GM12878 (cell line): ENCODE results near the gene SPTBN1. TPM values are rescaled to one million over a fixed set of nuclear protein-coding genes. Genes with fewer than 3 reads are reported as not detected.
A peak's percentile ranks its signal among the peaks of the same experiment; 100 is the strongest.

Source experiments
- BCL11A ChIP-seq: IDR thresholded peaks from 2 replicates; pipeline ENCODE4 v1.6.1; 2011; ENCODE audit warnings: low read depth, low read length
- BMI1 ChIP-seq: fragments of 450-650 bp; IDR thresholded peaks from 2 replicates; pipeline ENCODE4 v1.6.1; 2016; ENCODE audit warnings: mild to moderate bottlenecking, moderate library complexity, borderline replicate concordance
- CREB1 ChIP-seq: IDR thresholded peaks from 2 replicates; pipeline ENCODE4 v1.6.1; 2012; ENCODE audit warnings: low read depth, mild to moderate bottlenecking, inconsistent platforms
- CTCF ChIP-seq, 3 experiments: IDR thresholded peaks in 2 of 3; conservative IDR thresholded peaks in 1 of 3; 2 replicates each; pipeline ENCODE4 v1.5.1; 2011; ENCODE audit warnings: low read depth in 3 of 3, low read length in 3 of 3, mild to moderate bottlenecking in 3 of 3, control low read depth in 2 of 3, moderate library complexity in 2 of 3, inconsistent platforms in 1 of 3, mixed read lengths in 1 of 3; ENCODE audit not compliant: control insufficient read depth in 2 of 3, insufficient read depth in 1 of 3; ENCODE audit errors: extremely low read depth in 1 of 3
- EED ChIP-seq: sonication (generic); IDR thresholded peaks from 2 replicates; pipeline ENCODE4 v1.6.1; 2016; ENCODE audit warnings: antibody characterized with exemption, low read depth
- FOXM1 ChIP-seq: IDR thresholded peaks from 2 replicates; pipeline ENCODE4 v1.6.1; 2012; ENCODE audit warnings: low read depth, mild to moderate bottlenecking, inconsistent platforms, low read length, moderate library complexity
- IKZF2 ChIP-seq, 2 experiments: fragments of 450-650 bp; IDR thresholded peaks; 2 replicates each; pipeline ENCODE4 v1.6.1; 2017; ENCODE audit warnings: mild to moderate bottlenecking in 2 of 2, moderate library complexity in 2 of 2
- IRF5 ChIP-seq: fragments of 450-650 bp; IDR thresholded peaks from 2 replicates; pipeline ENCODE4 v1.6.1; 2017; ENCODE audit warnings: borderline replicate concordance
- KAT2A ChIP-seq: conservative IDR thresholded peaks from 2 replicates; pipeline ENCODE4 v1.6.1; 2011; ENCODE audit warnings: low read depth, low read length; ENCODE audit not compliant: control insufficient read depth
- MXI1 ChIP-seq: fragments of 150-350 bp; IDR thresholded peaks from 2 replicates; pipeline ENCODE4 v1.6.1; 2011; ENCODE audit warnings: low read depth, mild to moderate bottlenecking, inconsistent platforms, low read length, improper control_type of control experiment
- NFXL1 ChIP-seq: fragments of 450-650 bp; IDR thresholded peaks from 2 replicates; pipeline ENCODE4 v1.6.1; 2017; ENCODE audit warnings: antibody characterized with exemption, mild to moderate bottlenecking, borderline replicate concordance
- NFYA ChIP-seq: IDR thresholded peaks from 2 replicates; pipeline ENCODE4 v1.6.1; 2011; ENCODE audit warnings: low read depth, mild to moderate bottlenecking, low read length, improper control_type of control experiment, borderline replicate concordance
- NKRF ChIP-seq: fragments of 450-650 bp; conservative IDR thresholded peaks from 2 replicates; pipeline ENCODE4 v1.6.1; 2017; ENCODE audit warnings: mild to moderate bottlenecking, moderate library complexity
- PAX8 ChIP-seq: fragments of 450-650 bp; IDR thresholded peaks from 2 replicates; pipeline ENCODE4 v1.6.1; 2017; ENCODE audit warnings: mild to moderate bottlenecking, moderate library complexity
- POLR2A ChIP-seq: IDR thresholded peaks from 2 replicates; pipeline ENCODE4 v1.6.1; 2011; ENCODE audit warnings: low read depth, mild to moderate bottlenecking, low read length
- POLR2AphosphoS2 ChIP-seq: IDR thresholded peaks from 2 replicates; pipeline ENCODE4 v1.6.1; 2011; ENCODE audit warnings: low read depth, mild to moderate bottlenecking, low read length, improper control_type of control experiment, moderate library complexity
- POU2F2 ChIP-seq: IDR thresholded peaks from 3 replicates; pipeline ENCODE4 v1.6.1; 2011; ENCODE audit warnings: low read depth, mild to moderate bottlenecking, low read length, borderline replicate concordance
- RAD21 ChIP-seq: IDR thresholded peaks from 2 replicates; pipeline ENCODE4 v1.6.1; 2011; ENCODE audit warnings: mild to moderate bottlenecking, low read depth, low read length, moderate library complexity; ENCODE audit not compliant: insufficient read depth
- RAD51 ChIP-seq: fragments of 450-650 bp; IDR thresholded peaks from 2 replicates; pipeline ENCODE4 v1.6.1; 2016; ENCODE audit warnings: moderate library complexity, mild to moderate bottlenecking, inconsistent platforms
- RFX5 ChIP-seq: IDR thresholded peaks from 2 replicates; pipeline ENCODE4 v1.6.1; 2011; ENCODE audit warnings: low read depth, low read length, improper control_type of control experiment
- SMAD1 ChIP-seq: fragments of 450-650 bp; IDR thresholded peaks from 2 replicates; pipeline ENCODE4 v1.6.1; 2018; ENCODE audit warnings: mild to moderate bottlenecking, low read depth; ENCODE audit not compliant: partially characterized antibody
- SMAD5 ChIP-seq: IDR thresholded peaks from 2 replicates; pipeline ENCODE4 v1.6.1; 2016; ENCODE audit warnings: antibody characterized with exemption, low read depth
- SMC3 ChIP-seq: IDR thresholded peaks from 2 replicates; pipeline ENCODE4 v1.6.1; 2011; ENCODE audit warnings: low read length, improper control_type of control experiment, borderline replicate concordance
- SP1 ChIP-seq: IDR thresholded peaks from one replicate; pipeline ENCODE4 v1.6.1; 2011; ENCODE audit warnings: low read depth, low read length
- SREBF2 ChIP-seq: IDR thresholded peaks from 2 replicates; pipeline ENCODE4 v1.6.1; 2012; ENCODE audit warnings: mild to moderate bottlenecking, low read length
- TBL1XR1 ChIP-seq: IDR thresholded peaks from 2 replicates; pipeline ENCODE4 v1.6.1; 2012; ENCODE audit warnings: low read depth, low read length, improper control_type of control experiment
- TCF3 ChIP-seq: IDR thresholded peaks from 2 replicates; pipeline ENCODE4 v1.6.1; 2012; ENCODE audit warnings: low read depth, mild to moderate bottlenecking, low read length, borderline replicate concordance; ENCODE audit not compliant: insufficient read depth
- ZNF274 ChIP-seq: IDR thresholded peaks from one replicate; pipeline ENCODE4 v1.8.0; 2011; ENCODE audit not compliant: insufficient read length, insufficient read depth
- polyA plus RNA-seq, 11 experiments: library from polyadenylated mRNA; depleted of rRNA in 4 of 11; unstranded in 6 of 11; stranded (reverse) in 5 of 11; fragments of >200 nt; fragmentation: Nextera tagmentation in 4 of 11; fragmentation: Illumina TruSeq in 1 of 11; extraction: Ambion mirVana in 4 of 11; extraction: Trizol in 1 of 11; gene quantifications; 1 replicate in 1 of 11; 2 replicates in 10 of 11; pipeline versions ENCODE4 v1.2.1 to v1.2.3, GENCODE V29; 2011 to 2016; ENCODE audit warnings: inconsistent platforms in 2 of 11, missing spikeins in 2 of 11, low read depth in 1 of 11
- total RNA-seq, 4 experiments: library from RNA; depleted of rRNA in 3 of 4; stranded (reverse); fragments of >200 nt in 3 of 4; fragmentation: Illumina TruSeq in 1 of 4; extraction: Trizol in 1 of 4; gene quantifications; 2 replicates each; pipeline versions ENCODE4 v1.2.1 to v1.2.3, GENCODE V29; 2013 to 2021

Gene SPTBN1
- total and polyA plus RNA-seq, 10 of the 15 experiments (the other 5 are each of a cell fraction or from before 2014, with no cell fraction given) = 20.6 to 154 (median 76.7) TPM

- TF ChIP-seq POLR2AphosphoS2 (peak; percentile 77), NFYA (no peak), PAX8 (0 out of 2 replicates have a peak, but pooled peaks have one; percentile 44), SP1 (peak; percentile 74), RFX5 (no peak), EED (peak; percentile 99), BCL11A (peak; percentile 81), TBL1XR1 (peak; percentile 83), TCF3 (peak; percentile 71; the same call in 1 of the 2 replicates), NFXL1 (no peak), CREB1 (peak; percentile 78), ZNF274 (no peak), IRF5 (no peak; the same call in 1 of the 2 replicates), SREBF2 (no peak), FOXM1 (peak; percentile 95), CTCF (IDR thresholded peaks at IDR 0.05 in 2 of 3, conservative IDR thresholded peaks at IDR 0.05 in 1 of 3; ENCODE audit: control insufficient read depth in 2 of 3, extremely low read depth in 1 of 3, insufficient read depth in 1 of 3, low read depth in 3 of 3, low read length in 3 of 3) (no peak), NKRF (peak; percentile 42; the same call in 1 of the 2 replicates), BMI1 (peak; percentile 47; the same call in 1 of the 2 replicates), POLR2A (peak; percentile 74), MXI1 (peak; percentile 87; the same call in 1 of the 2 replicates), KAT2A (no peak), RAD21 (no peak; the same call in 1 of the 2 replicates), POU2F2 (peak; percentile 100), IKZF2 (IDR thresholded peaks at IDR 0.05) (peak; percentile 98 to 99), SMAD5 (0 out of 2 replicates have a peak, but pooled peaks have one; percentile 26), RAD51 (peak; percentile 67), SMC3 (peak; percentile 28; the same call in 1 of the 2 replicates), SMAD1 (peak; percentile 96)
Observed at GRCh38 chr2:54570925-54571694, 115.0 kb downstream of the SPTBN1 start (continued).
